ENCODE measurements around the gene SPATA6.
"Not testable (repeated sequence)": the region's sequence is repeated elsewhere in the genome, so short reads cannot be mapped to it uniquely, and the experiment has no call there.

Gene SPATA6

GRCh38 chr1:48471691-48472576 is at the start of gene SPATA6:
SPATA6 (minus strand) TSS chr1:48472204; CDS start chr1:48472008, 196 bp downstream.
- H3K36me3 ChIP-seq (ENCODE audit: control insufficient read depth in 5 of 5, insufficient read depth in 5 of 5, low read length in 5 of 5): no peaks in the 10 kb centered on the region
- peak within 1 kb of the TSS; percentile 85 for H3K27ac ChIP-seq (ENCODE audit: low read depth, low read length)
- no peaks in the 10 kb centered on the region for H3K9me3 ChIP-seq (ENCODE audit: control insufficient read depth in 5 of 5, low read length in 5 of 5)
- peak within 1 kb of the TSS; percentile 64 to 86 (median 85) for H3K9ac ChIP-seq (ENCODE audit: low read length in 5 of 5)
- H3K4me1 ChIP-seq (ENCODE audit: control insufficient read depth in 5 of 5, insufficient read depth in 5 of 5, low read length in 5 of 5): peaks cover 4 to 32% (median 31%) of the 10 kb centered on the region in 5 donors
- peak within 1 kb of the TSS; percentile 84 to 88 (median 86) for H3K4me3 ChIP-seq (ENCODE audit: low read depth in 1 of 5, low read length in 5 of 5)
- no peaks in the 10 kb centered on the region for H3K27me3 ChIP-seq (ENCODE audit: control insufficient read depth in 5 of 5, insufficient read depth in 4 of 5, low read length in 5 of 5)

- not testable (repeated sequence) for H3K4me1 ChIP-seq (ENCODE audit: control insufficient read depth in 5 of 5, insufficient read depth in 5 of 5, low read length in 5 of 5); H3K9ac ChIP-seq (ENCODE audit: low read length in 5 of 5); H3K27me3 ChIP-seq (ENCODE audit: control insufficient read depth in 5 of 5, insufficient read depth in 4 of 5, low read length in 5 of 5); H3K9me3 ChIP-seq (ENCODE audit: control insufficient read depth in 5 of 5, low read length in 5 of 5); H3K4me3 ChIP-seq (ENCODE audit: low read depth in 1 of 5, low read length in 5 of 5); H3K36me3 ChIP-seq (ENCODE audit: control insufficient read depth in 5 of 5, insufficient read depth in 5 of 5, low read length in 5 of 5); H3K27ac ChIP-seq (ENCODE audit: low read depth, low read length)
These were observed 47.9 kb upstream of the SPATA6 start for GRCh38 chr1:48519896-48520295.

GRCh38 chr1:48506870-48507269 is 34.9 kb upstream of the SPATA6 start:
- Histone ChIP-seq H3K4me1 (ENCODE audit: control insufficient read depth in 5 of 5, insufficient read depth in 5 of 5, low read length in 5 of 5) (no peaks in the 10 kb centered on the region), H3K9ac (ENCODE audit: low read length in 5 of 5) (no peak overlapping the region), H3K36me3 (ENCODE audit: control insufficient read depth in 5 of 5, insufficient read depth in 5 of 5, low read length in 5 of 5) (no peaks in the 10 kb centered on the region), H3K27ac (ENCODE audit: low read depth, low read length) (no peak overlapping the region), H3K27me3 (ENCODE audit: control insufficient read depth in 5 of 5, insufficient read depth in 4 of 5, low read length in 5 of 5) (no peaks in the 10 kb centered on the region), H3K9me3 (ENCODE audit: control insufficient read depth in 5 of 5, low read length in 5 of 5) (no peaks in the 10 kb centered on the region), H3K4me3 (ENCODE audit: low read depth in 1 of 5, low read length in 5 of 5) (no peak overlapping the region)

GRCh38 chr1:48500541-48501450 is 28.8 kb upstream of the SPATA6 start:
- peaks cover 2 to 7% (median 7%) of the 10 kb centered on the region in 5 donors for H3K4me1 ChIP-seq (ENCODE audit: control insufficient read depth in 5 of 5, insufficient read depth in 5 of 5, low read length in 5 of 5)
- no peak overlapping the region for H3K4me3 ChIP-seq (ENCODE audit: low read depth in 1 of 5, low read length in 5 of 5)
- H3K27me3 ChIP-seq (ENCODE audit: control insufficient read depth in 5 of 5, insufficient read depth in 4 of 5, low read length in 5 of 5): no peaks in the 10 kb centered on the region
- H3K9ac ChIP-seq (ENCODE audit: low read length in 5 of 5): no peak overlapping the region
- H3K36me3 ChIP-seq (ENCODE audit: control insufficient read depth in 5 of 5, insufficient read depth in 5 of 5, low read length in 5 of 5): no peaks in the 10 kb centered on the region
- H3K27ac ChIP-seq (ENCODE audit: low read depth, low read length): no peak overlapping the region
- H3K9me3 ChIP-seq (ENCODE audit: control insufficient read depth in 5 of 5, low read length in 5 of 5): no peaks in the 10 kb centered on the region

GRCh38 chr1:48499211-48499735 is 27.3 kb upstream of the SPATA6 start:
- no peaks in the 10 kb centered on the region for H3K27me3 ChIP-seq (ENCODE audit: control insufficient read depth in 5 of 5, insufficient read depth in 4 of 5, low read length in 5 of 5)
- no peaks in the 10 kb centered on the region for H3K36me3 ChIP-seq (ENCODE audit: control insufficient read depth in 5 of 5, insufficient read depth in 5 of 5, low read length in 5 of 5)

GRCh38 chr1:48498096-48498791 is 26.2 kb upstream of the SPATA6 start:
- no peak overlapping the region for H3K4me3 ChIP-seq (ENCODE audit: low read depth in 1 of 5, low read length in 5 of 5)
- no peaks in the 10 kb centered on the region for H3K27me3 ChIP-seq (ENCODE audit: control insufficient read depth in 5 of 5, insufficient read depth in 4 of 5, low read length in 5 of 5)
- no peaks in the 10 kb centered on the region for H3K9me3 ChIP-seq (ENCODE audit: control insufficient read depth in 5 of 5, low read length in 5 of 5)
- H3K9ac ChIP-seq (ENCODE audit: low read length in 5 of 5): no peak overlapping the region
- H3K36me3 ChIP-seq (ENCODE audit: control insufficient read depth in 5 of 5, insufficient read depth in 5 of 5, low read length in 5 of 5): no peaks in the 10 kb centered on the region
- no peak overlapping the region for H3K27ac ChIP-seq (ENCODE audit: low read depth, low read length)
- H3K4me1 ChIP-seq (ENCODE audit: control insufficient read depth in 5 of 5, insufficient read depth in 5 of 5, low read length in 5 of 5): peaks cover 6 to 27% (median 24%) of the 10 kb centered on the region in 5 donors

More at GRCh38 chr1:48499211-48499735, 27.3 kb upstream of the SPATA6 start:
- Histone ChIP-seq H3K27ac (ENCODE audit: low read depth, low read length) (no peak overlapping the region), H3K4me3 (ENCODE audit: low read depth in 1 of 5, low read length in 5 of 5) (no peak overlapping the region), H3K4me1 (ENCODE audit: control insufficient read depth in 5 of 5, insufficient read depth in 5 of 5, low read length in 5 of 5) (peaks cover 2 to 18% (median 17%) of the 10 kb centered on the region in 5 donors), H3K9me3 (ENCODE audit: control insufficient read depth in 5 of 5, low read length in 5 of 5) (no peaks in the 10 kb centered on the region), H3K9ac (ENCODE audit: low read length in 5 of 5) (no peak overlapping the region)

- Histone ChIP-seq H3K27ac (ENCODE audit: low read depth, low read length) (no peak overlapping the region), H3K27me3 (ENCODE audit: control insufficient read depth in 5 of 5, insufficient read depth in 4 of 5, low read length in 5 of 5) (no peaks in the 10 kb centered on the region), H3K9ac (ENCODE audit: low read length in 5 of 5) (no peak overlapping the region), H3K36me3 (ENCODE audit: control insufficient read depth in 5 of 5, insufficient read depth in 5 of 5, low read length in 5 of 5) (no peaks in the 10 kb centered on the region), H3K9me3 (ENCODE audit: control insufficient read depth in 5 of 5, low read length in 5 of 5) (no peaks in the 10 kb centered on the region), H3K4me3 (ENCODE audit: low read depth in 1 of 5, low read length in 5 of 5) (no peak overlapping the region), H3K4me1 (ENCODE audit: control insufficient read depth in 5 of 5, insufficient read depth in 5 of 5, low read length in 5 of 5) (peaks cover 6 to 40% (median 24%) of the 10 kb centered on the region in 5 donors)
These were observed 23.9 kb upstream of the SPATA6 start for GRCh38 chr1:48495911-48496310.

- H3K36me3 ChIP-seq (ENCODE audit: control insufficient read depth in 5 of 5, insufficient read depth in 5 of 5, low read length in 5 of 5): no peaks in the 10 kb centered on the region
- H3K9ac ChIP-seq (ENCODE audit: low read length in 5 of 5): no peak overlapping the region
- H3K9me3 ChIP-seq (ENCODE audit: control insufficient read depth in 5 of 5, low read length in 5 of 5): no peaks in the 10 kb centered on the region
- H3K4me3 ChIP-seq (ENCODE audit: low read depth in 1 of 5, low read length in 5 of 5): no peak overlapping the region
- H3K27ac ChIP-seq (ENCODE audit: low read depth, low read length): peak overlapping the region; percentile 43
- H3K27me3 ChIP-seq (ENCODE audit: control insufficient read depth in 5 of 5, insufficient read depth in 4 of 5, low read length in 5 of 5): no peaks in the 10 kb centered on the region
- peaks cover 6 to 40% (median 24%) of the 10 kb centered on the region in 5 donors for H3K4me1 ChIP-seq (ENCODE audit: control insufficient read depth in 5 of 5, insufficient read depth in 5 of 5, low read length in 5 of 5)
These were observed 23.2 kb upstream of the SPATA6 start for GRCh38 chr1:48495166-48495565.

- Histone ChIP-seq H3K36me3 (ENCODE audit: control insufficient read depth in 5 of 5, insufficient read depth in 5 of 5, low read length in 5 of 5) (no peaks in the 10 kb centered on the region), H3K9ac (ENCODE audit: low read length in 5 of 5) (peak overlapping the region in 1 of 5 donors; percentile 8), H3K9me3 (ENCODE audit: control insufficient read depth in 5 of 5, low read length in 5 of 5) (no peaks in the 10 kb centered on the region), H3K4me3 (ENCODE audit: low read depth in 1 of 5, low read length in 5 of 5) (peak overlapping the region in 1 of 5 donors; percentile 36), H3K27me3 (ENCODE audit: control insufficient read depth in 5 of 5, insufficient read depth in 4 of 5, low read length in 5 of 5) (no peaks in the 10 kb centered on the region), H3K4me1 (ENCODE audit: control insufficient read depth in 5 of 5, insufficient read depth in 5 of 5, low read length in 5 of 5) (peaks cover 6 to 40% (median 24%) of the 10 kb centered on the region in 5 donors), H3K27ac (ENCODE audit: low read depth, low read length) (peak overlapping the region; percentile 43)
These were observed 22.2 kb upstream of the SPATA6 start for GRCh38 chr1:48493970-48494769.
